ENCODE data around the gene MAPK8.

The MAPK8 gene

GRCh38 chr10:48470115-48470892, 163.8 kb downstream of the MAPK8 start:
- Mint-ChIP-seq H3K27me3 (peaks cover 17% of the 10 kb centered on the region), H3K27ac (no peak overlapping the region), H3K9me3 (no peaks in the 10 kb centered on the region), H3K36me3 (no peaks in the 10 kb centered on the region), H3K4me3 (no peak overlapping the region), H3K4me1 (peaks cover 6% of the 10 kb centered on the region)
- DNase-seq, result peak; percentile 20
- CTCF ChIA-PET, result interaction anchor here (1.0 kb wide), 1 partner anchor 88 kb away, joined by 3 read pairs; no protein-coding TSS in a partner anchor

DNA sequence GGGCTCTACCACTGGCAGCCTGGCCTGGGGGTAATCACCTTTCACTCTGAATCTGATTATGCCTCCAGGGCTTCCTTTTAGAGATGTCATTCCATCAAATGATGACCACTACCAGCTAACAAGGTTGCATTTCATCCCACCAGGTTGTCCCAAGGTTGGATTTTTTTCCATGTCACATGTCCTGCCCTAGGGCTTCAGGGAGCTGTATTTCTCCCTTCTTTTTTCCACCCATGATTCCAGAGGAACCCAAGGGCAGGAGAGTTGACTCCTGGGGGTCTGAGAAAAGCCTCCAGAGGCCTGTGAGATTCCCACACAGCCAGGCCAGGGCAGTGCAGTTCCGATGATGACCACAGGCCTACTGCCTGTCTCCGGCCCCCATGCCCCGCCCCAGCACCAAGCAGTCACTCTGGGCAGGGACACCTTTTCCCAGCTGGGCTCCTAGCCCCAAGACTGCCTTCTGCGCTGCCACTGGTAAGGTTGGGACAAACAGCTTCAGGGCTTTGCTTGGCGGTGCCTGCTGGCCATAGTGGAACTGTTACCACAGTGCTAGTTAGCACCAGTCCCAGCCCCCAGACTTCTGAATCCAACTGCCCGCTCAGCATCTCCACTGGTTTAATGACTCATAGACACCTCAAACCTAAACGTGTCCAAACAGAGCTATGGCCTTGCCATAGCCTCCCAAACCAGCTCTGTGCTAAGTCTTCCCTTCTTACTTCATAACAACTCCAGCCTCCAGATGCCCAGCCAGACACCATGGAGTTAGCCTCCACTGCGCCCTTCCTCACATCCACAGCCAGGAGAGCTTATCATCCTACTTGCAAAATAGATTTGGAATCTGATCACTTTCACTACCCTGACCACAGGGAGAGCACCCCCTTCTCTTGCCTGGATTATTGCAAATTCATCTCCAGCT, 164.7 kb downstream of the MAPK8 start:
- peak; percentile 13 for DNase-seq
- H3K27me3 Mint-ChIP-seq, result peaks cover 25% of the 10 kb centered on the region
- no peaks in the 10 kb centered on the region for H3K9me3 Mint-ChIP-seq
- CTCF ChIA-PET, result no interaction called here
- H3K4me3 Mint-ChIP-seq, result no peak overlapping the region
- no peak overlapping the region for H3K27ac Mint-ChIP-seq
- H3K36me3 Mint-ChIP-seq, result no peaks in the 10 kb centered on the region
- H3K4me1 Mint-ChIP-seq, result peaks cover 6% of the 10 kb centered on the region

DNA sequence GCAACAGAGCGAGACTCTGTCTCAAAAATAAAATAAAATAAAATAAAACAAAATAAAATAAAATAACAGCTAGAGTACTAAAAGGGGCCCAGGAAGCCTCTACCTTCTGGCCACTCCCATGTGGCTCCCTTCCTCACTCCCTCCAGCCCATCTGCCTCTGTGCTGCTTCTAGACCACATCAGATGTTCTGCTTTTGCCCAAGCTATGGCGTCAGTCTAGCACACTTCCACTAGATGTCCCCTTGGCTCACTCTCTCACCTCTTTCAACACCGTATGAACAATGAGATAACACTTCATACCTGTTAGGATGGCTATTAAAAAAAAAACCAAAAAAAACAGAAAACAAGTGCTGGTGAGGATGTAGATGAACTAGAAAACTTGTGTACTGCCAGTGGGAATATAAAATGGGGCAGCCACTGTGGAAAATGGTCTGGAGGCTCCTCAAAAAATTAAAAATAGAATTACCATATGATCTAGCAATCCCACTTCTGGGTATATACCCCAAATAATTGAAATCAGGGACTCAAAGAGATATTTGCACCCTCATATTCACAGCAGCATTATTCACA, 166.1 kb downstream of the MAPK8 start:
- no peak overlapping the region for H3K4me3 Mint-ChIP-seq
- peaks cover 32% of the 10 kb centered on the region for H3K27me3 Mint-ChIP-seq
- H3K36me3 Mint-ChIP-seq, result no peaks in the 10 kb centered on the region
- CTCF ChIA-PET, result no interaction called here
- peak; percentile 13 for DNase-seq
- H3K9me3 Mint-ChIP-seq, result no peaks in the 10 kb centered on the region
- H3K27ac Mint-ChIP-seq, result no peak overlapping the region
- H3K4me1 Mint-ChIP-seq, result peaks cover 6% of the 10 kb centered on the region

DNA sequence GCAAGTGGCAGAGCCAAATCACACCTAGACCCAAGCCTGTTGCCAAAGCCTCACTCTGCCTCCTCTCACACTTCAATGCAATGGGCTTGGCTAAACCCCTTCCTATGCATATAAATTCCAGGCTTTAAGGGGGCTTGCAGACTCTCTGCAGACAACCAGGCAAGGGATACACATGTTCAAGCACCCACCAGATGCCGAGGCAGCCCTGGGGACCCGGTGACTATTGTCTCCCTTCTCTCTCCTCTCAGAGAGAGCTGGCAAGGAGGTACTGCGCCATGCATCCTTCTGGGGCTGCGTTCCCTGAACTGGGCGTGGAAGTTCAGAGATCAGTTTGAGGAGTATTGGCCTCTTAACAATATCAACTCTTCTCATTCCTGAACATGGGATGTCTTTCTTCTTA, 167.2 kb downstream of the MAPK8 start:
- Mint-ChIP-seq H3K9me3 (no peaks in the 10 kb centered on the region), H3K27ac (no peak overlapping the region), H3K4me1 (peaks cover 3% of the 10 kb centered on the region), H3K27me3 (peaks cover 39% of the 10 kb centered on the region), H3K4me3 (no peak overlapping the region), H3K36me3 (no peaks in the 10 kb centered on the region)
- DNase-seq, result peak; percentile 13
- CTCF ChIA-PET, result no interaction called here

DNA sequence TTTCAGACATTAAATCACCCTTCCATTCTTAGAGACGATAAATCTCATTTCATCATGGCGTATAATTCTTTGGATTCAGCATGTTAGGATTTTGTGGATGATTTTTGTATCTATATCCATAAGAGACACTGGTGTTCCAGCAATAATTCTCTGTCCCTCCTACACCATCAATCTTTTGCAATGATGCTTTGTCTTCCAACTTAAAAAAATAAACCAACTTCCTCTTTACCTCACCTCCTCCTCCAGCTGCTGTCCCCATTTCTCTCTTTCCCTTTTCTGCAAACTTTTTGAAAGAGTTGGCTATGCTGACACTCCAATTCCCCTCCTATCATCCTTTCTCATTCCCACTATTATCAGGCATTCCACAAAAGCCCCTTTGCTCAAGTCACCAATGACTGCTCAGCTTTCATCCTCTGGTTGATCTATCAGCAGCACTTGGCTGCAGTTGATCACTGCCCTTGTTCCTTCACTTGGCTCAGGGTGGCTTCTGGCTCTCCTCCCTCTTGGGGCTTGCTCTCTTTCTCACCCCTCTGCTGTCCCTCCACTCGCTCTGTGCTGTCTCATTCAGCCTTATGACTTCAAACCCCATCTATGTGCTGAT, 168.4 kb downstream of the MAPK8 start:
- peaks cover 3% of the 10 kb centered on the region for H3K4me1 Mint-ChIP-seq
- H3K27me3 Mint-ChIP-seq, result peaks cover 49% of the 10 kb centered on the region
- DNase-seq, result peak; percentile 4
- no peaks in the 10 kb centered on the region for H3K36me3 Mint-ChIP-seq
- H3K4me3 Mint-ChIP-seq, result no peak overlapping the region
- H3K9me3 Mint-ChIP-seq, result no peaks in the 10 kb centered on the region
- no peak overlapping the region for H3K27ac Mint-ChIP-seq
- CTCF ChIA-PET, result no interaction called here

DNA sequence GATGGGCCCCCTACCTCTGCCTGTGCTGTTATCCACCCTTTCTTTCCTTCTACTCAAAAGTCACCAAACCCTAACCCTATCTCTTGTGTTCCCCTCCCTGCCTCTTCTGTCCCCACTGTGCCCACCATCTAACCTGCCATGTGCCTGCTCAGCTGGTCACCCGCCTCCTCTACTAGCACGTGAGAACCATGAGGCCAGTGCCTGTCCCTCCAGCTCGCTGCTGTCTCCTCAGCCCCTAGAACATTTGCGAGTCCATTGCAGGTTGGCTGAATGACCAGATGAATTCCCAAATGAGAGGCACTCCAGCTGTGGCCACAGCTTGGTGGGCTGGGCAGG, 169.4 kb downstream of the MAPK8 start:
- peaks cover 58% of the 10 kb centered on the region for H3K27me3 Mint-ChIP-seq
- H3K4me3 Mint-ChIP-seq, result no peak overlapping the region
- DNase-seq, result no peak
- no peaks in the 10 kb centered on the region for H3K36me3 Mint-ChIP-seq
- H3K27ac Mint-ChIP-seq, result no peak overlapping the region
- H3K4me1 Mint-ChIP-seq, result no peaks in the 10 kb centered on the region
- CTCF ChIA-PET, result no interaction called here
- no peaks in the 10 kb centered on the region for H3K9me3 Mint-ChIP-seq

GRCh38 chr10:48476279-48476982, 170.0 kb downstream of the MAPK8 start:
- no peaks in the 10 kb centered on the region for H3K36me3 Mint-ChIP-seq
- peaks cover 62% of the 10 kb centered on the region for H3K27me3 Mint-ChIP-seq
- no peaks in the 10 kb centered on the region for H3K9me3 Mint-ChIP-seq
- no peaks in the 10 kb centered on the region for H3K4me1 Mint-ChIP-seq
- DNase-seq, result no peak
- CTCF ChIA-PET, result no interaction called here
- no peak overlapping the region for H3K4me3 Mint-ChIP-seq
- H3K27ac Mint-ChIP-seq, result no peak overlapping the region

DNA sequence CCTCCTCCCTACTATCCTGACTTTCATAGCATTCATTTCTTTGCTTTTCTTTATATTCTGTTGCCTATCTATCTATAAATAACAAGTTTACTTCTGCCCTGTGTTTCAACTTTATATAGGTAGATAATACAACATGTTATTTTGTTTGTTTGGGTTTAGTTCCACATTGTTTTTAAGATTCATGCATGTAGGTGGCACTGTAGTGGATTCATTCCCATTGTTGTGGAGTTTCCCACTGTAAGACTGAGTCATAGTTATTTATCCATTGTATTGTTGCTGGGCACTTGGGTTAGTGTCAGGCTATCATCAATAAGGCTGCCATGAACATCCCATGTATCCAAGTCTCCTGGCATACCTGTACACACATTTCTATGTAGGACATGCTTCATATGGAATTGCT, 170.7 kb downstream of the MAPK8 start:
- no peaks in the 10 kb centered on the region for H3K4me1 Mint-ChIP-seq
- no peaks in the 10 kb centered on the region for H3K9me3 Mint-ChIP-seq
- H3K4me3 Mint-ChIP-seq, result no peak overlapping the region
- H3K27me3 Mint-ChIP-seq, result peaks cover 63% of the 10 kb centered on the region
- DNase-seq, result no peak
- H3K36me3 Mint-ChIP-seq, result no peaks in the 10 kb centered on the region
- CTCF ChIA-PET, result no interaction called here
- H3K27ac Mint-ChIP-seq, result no peak overlapping the region

- H3K36me3 Mint-ChIP-seq, result no peaks in the 10 kb centered on the region
- no peak overlapping the region for H3K27ac Mint-ChIP-seq
- no peak for DNase-seq
- no peaks in the 10 kb centered on the region for H3K9me3 Mint-ChIP-seq
- H3K4me1 Mint-ChIP-seq, result no peaks in the 10 kb centered on the region
- CTCF ChIA-PET, result no interaction called here
- H3K4me3 Mint-ChIP-seq, result no peak overlapping the region
- peaks cover 63% of the 10 kb centered on the region for H3K27me3 Mint-ChIP-seq
These were observed 171.1 kb downstream of the MAPK8 start for GRCh38 chr10:48477616-48478015.

GRCh38 chr10:48478469-48478868, 172.0 kb downstream of the MAPK8 start:
- Mint-ChIP-seq H3K27me3 (peaks cover 56% of the 10 kb centered on the region), H3K4me3 (no peak overlapping the region), H3K9me3 (no peaks in the 10 kb centered on the region), H3K27ac (no peak overlapping the region), H3K4me1 (no peaks in the 10 kb centered on the region), H3K36me3 (no peaks in the 10 kb centered on the region)
- no peak for DNase-seq
- CTCF ChIA-PET, result no interaction called here

DNA sequence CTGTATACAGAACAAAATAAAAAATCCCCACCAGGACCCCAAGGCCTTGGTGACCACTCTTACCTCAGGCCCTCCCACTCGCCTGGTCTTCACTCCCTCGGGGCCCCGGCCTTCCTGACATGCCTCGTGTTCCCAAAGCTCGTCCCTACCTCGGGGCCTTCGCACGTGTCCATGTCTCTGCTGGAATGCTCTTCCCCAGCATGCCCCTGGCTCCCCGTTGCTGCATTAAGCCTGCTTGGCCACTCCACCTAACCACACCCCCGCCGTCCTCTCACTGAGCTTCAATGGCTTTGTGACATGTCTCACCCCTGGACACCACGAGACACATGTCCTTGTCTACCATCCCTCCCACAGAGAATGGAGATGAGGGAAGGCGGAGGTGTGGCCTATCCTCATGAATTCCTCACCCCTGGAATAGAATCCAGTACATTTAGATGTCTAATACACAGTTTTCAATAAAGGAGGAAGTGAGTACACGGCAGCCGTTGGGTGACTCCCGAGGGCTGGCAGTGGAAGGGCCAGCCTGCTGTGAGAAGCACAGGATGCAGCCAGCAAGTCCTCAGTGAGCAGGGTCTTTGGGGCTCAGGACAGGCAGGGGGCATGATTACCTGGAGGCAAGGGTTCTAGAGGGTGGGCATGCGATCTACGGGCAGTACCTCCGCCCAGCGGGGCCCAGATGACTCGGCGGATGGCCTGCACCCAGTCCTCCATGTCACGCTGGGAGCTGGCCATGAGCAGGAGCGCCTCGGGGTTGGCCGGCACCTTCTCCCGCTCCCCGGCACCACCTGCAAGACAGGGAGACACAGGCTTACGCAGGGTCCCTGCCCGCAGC, 172.7 kb downstream of the MAPK8 start:
- Mint-ChIP-seq H3K27me3 (peaks cover 57% of the 10 kb centered on the region), H3K36me3 (no peaks in the 10 kb centered on the region), H3K9me3 (no peaks in the 10 kb centered on the region), H3K27ac (no peak overlapping the region), H3K4me1 (no peaks in the 10 kb centered on the region), H3K4me3 (no peak overlapping the region)
- no peak for DNase-seq
- CTCF ChIA-PET, result no interaction called here

GRCh38 chr10:48480397-48481374, 174.2 kb downstream of the MAPK8 start:
- CTCF ChIA-PET, result no interaction called here
- Mint-ChIP-seq H3K4me3 (no peak overlapping the region), H3K4me1 (no peaks in the 10 kb centered on the region), H3K9me3 (no peaks in the 10 kb centered on the region), H3K27ac (no peak overlapping the region), H3K36me3 (no peaks in the 10 kb centered on the region), H3K27me3 (peaks cover 55% of the 10 kb centered on the region)
- DNase-seq, result no peak

All from activated naive CD4-positive, alpha-beta T cell treated with anti-CD3 and anti-CD28 coated beads, Interleukin-2, amount 10 ng/mL, durations not matched to agents 7 days and 5 days (primary cell).